ENCODE results near the gene SDC1. TPM values are rescaled to one million over a fixed set of nuclear protein-coding genes. Genes with fewer than 3 reads are reported as not detected.

SDC1 gene
- total RNA-seq, 3 donors from 2014 or later = 0.33 to 0.73 (median 0.66) TPM

DNA sequence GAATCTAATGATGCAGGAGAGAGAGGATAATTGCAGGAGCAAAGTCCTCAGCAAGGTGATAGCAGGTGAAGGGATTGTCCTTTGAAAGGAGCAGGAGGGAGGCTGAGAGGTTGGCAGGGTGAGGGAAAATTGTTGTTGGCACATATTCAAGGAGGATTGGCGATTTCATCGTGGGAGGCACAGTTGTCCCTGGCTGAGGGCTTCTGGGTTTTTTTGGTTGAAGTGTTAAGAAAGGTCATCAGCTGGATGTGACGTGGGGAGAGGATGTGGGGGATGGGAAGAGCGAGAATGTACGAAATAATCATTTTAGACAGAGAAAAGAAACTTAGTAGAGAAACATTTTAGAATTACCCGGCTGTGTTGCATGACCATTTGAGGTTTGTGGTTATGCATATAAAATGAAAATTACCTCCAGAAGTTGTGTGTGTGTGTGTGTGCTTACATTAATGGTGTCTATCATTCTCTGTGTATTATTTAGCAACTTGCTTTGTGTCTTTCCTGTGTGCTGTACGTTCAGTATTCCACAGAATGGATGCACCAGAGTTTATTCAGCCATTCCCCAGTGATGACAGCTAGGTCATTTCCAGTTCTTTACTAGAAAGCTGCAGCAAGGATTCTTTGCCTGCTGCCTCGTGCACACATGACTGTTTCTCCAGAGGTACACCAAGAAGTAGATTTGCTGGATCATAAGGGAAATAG is 67.6 kb downstream of the SDC1 start:
- Mint-ChIP-seq H3K27me3 (ENCODE audit: low read depth) (peaks cover 15% of the 10 kb centered on the region), H3K9me3 (peaks cover 6% of the 10 kb centered on the region), H3K4me3 (no peak overlapping the region), H3K36me3 (ENCODE audit: insufficient read depth) (no peaks in the 10 kb centered on the region), H3K4me1 (ENCODE audit: low read depth) (no peaks in the 10 kb centered on the region)
- ATAC-seq (no peak), DNase-seq (no peak)

DNA sequence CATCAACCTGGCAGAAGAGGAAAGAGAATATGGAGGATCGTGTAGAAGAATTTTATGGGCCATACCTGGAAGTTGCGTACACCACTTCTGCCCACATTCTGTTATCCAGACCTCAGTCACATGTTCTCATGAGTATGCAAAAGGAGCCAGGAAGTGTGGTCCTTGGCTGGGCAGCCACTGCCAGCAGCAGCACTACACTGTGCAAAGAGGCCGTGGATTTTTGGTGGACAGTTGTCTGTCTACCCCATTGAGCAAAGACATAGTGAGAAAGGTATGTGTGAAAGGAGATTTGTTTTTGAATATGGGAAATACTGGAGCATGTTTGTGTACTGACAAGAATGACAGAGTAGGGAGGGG is 68.1 kb downstream of the SDC1 start:
- H3K4me3 Mint-ChIP-seq = no peak overlapping the region

DNA sequence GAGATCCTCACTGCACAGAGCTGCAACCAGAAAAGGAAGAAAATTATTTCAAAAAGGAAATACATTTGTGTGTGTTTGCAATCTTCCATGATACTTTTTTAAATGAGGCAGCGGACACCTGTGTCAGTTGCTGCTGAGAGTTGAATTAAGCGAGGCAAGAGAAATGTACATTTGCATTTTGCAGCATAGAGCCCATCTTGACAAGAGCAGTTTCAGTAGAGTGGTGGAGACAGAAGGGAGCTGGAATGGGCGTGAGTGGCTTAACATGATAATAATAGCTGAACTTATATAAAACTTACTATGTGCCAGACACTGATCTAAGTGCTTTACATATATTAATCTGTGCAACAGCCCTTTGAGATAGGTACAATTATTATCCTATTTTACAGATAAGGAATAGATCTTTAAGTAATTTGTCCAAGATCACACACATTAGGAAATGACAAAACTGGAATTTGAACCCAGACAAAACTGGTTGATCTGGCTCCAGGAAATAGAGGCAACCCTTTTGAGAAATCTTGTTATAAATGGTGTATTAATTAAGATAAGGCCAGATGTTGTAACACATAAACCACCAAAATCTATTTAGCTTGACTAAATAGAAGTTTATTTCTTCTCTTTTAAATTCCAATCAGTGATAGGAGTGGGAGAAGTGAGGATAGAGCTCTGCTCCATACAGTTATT is 68.7 kb downstream of the SDC1 start:
- Mint-ChIP-seq H3K4me3 (no peak overlapping the region), H3K9me3 (peaks cover 6% of the 10 kb centered on the region), H3K36me3 (ENCODE audit: insufficient read depth) (no peaks in the 10 kb centered on the region), H3K4me1 (ENCODE audit: low read depth) (no peaks in the 10 kb centered on the region), H3K27me3 (ENCODE audit: low read depth) (peaks cover 12% of the 10 kb centered on the region)
- DNase-seq (no peak), ATAC-seq (no peak)

More for the DNA sequence above, 68.1 kb downstream of the SDC1 start:
- Mint-ChIP-seq H3K27me3 (ENCODE audit: low read depth) (peaks cover 12% of the 10 kb centered on the region), H3K36me3 (ENCODE audit: insufficient read depth) (no peaks in the 10 kb centered on the region), H3K9me3 (peaks cover 6% of the 10 kb centered on the region), H3K4me1 (ENCODE audit: low read depth) (no peaks in the 10 kb centered on the region)
- DNase-seq (no peak), ATAC-seq (no peak)

DNA sequence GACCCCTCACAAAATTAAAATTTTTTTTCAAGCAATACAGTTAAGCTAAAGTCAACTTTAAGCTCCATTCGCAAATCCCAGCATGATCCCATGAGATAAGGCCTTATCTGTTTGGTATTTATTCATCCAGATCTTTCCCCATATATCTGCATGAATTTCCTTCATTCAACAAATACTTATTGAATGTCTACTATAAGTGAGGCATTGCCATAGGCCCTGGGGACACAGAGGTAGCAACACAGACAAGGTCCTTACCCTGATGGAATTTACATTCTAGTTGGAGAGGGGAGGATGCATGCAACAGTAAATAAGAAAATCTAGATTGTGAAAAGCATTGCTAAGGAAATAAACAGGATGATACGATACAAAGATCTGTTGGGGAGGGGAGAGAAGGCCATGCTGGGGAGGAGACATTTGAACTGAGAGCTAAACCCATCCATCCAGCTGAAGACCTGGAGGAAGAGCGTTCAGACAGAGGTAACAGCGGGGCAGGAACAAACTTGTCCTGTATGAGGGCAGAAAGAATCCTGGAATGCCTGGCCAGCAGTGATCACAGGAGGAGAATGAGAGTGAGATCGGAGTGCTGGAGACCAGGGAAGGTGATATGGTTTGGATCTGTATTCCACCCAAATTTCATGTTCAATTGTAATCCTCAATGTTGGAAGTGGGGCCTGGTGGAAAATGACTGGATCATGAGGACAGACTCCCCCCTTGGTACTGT is 71.6 kb downstream of the SDC1 start:
- no peaks in the 10 kb centered on the region for H3K9me3 Mint-ChIP-seq
- H3K4me1 Mint-ChIP-seq (ENCODE audit: low read depth) = no peaks in the 10 kb centered on the region
- no peak overlapping the region for H3K4me3 Mint-ChIP-seq
- ATAC-seq (no peak), DNase-seq (no peak)
- H3K27me3 Mint-ChIP-seq (ENCODE audit: low read depth) = peaks cover 20% of the 10 kb centered on the region
- no peaks in the 10 kb centered on the region for H3K36me3 Mint-ChIP-seq (ENCODE audit: insufficient read depth)

DNA sequence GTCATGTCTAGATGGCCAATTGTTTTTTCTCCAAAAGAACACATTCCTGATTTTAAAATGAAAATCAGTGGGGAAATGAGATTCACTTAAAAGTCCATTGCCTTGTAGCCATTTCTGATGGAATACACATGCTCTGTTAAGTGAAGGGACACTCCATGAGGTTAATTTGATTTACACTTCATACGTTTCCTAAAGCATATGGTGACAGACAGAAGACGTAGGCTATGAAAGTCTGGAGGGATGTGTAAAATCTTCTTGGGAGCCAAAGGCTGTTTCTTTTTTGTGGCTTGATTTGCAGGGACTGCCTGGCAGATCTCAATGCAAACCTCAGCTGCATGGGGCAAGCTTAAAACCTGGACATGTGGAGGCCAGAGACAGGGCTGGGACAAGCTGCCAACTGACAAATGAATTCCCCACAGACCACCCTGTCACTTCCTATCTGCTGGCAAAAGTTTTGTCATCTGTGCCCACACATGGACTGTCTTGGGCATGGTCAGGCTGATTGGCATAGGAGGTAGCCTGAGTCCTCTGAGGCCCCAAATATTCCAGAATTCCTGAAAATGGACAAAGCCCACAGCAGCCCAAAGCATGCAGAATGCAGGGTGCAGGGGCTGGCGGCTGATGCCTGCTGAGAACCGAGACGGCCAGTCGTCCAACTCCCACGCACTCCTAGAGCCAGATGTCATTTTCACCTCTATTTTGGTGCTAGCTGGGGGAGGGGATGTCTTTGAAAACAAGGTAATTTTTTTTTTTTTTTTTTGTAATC is 73.9 kb downstream of the SDC1 start:
- no peaks in the 10 kb centered on the region for H3K9me3 Mint-ChIP-seq
- no peaks in the 10 kb centered on the region for H3K4me1 Mint-ChIP-seq (ENCODE audit: low read depth)
- H3K36me3 Mint-ChIP-seq (ENCODE audit: insufficient read depth) = no peaks in the 10 kb centered on the region
- DNase-seq = no peak
- no peak overlapping the region for H3K4me3 Mint-ChIP-seq
- no peak for ATAC-seq
- H3K27me3 Mint-ChIP-seq (ENCODE audit: low read depth) = peaks cover 28% of the 10 kb centered on the region

Other genes starting within 250 kb of the SDC1 start
- 10 to 100 TPM in 1 of 3 donors, 1 to 10 TPM in 2; 8.6 to 10.6 (median 9.0) TPM for gene WDR35, start 235.0 kb downstream of the SDC1 start, total RNA-seq
- not detected for gene MATN3, start 212.5 kb downstream of the SDC1 start, total RNA-seq
- gene LAPTM4A, start 173.5 kb downstream of the SDC1 start, total RNA-seq = 10 to 100 TPM; 27.3 to 30.0 (median 29.7) TPM
- gene PUM2, start 125.7 kb upstream of the SDC1 start, total RNA-seq = 10 to 100 TPM; 88.1 to 92.6 (median 91.3) TPM
- gene RHOB, start 221.9 kb upstream of the SDC1 start, total RNA-seq = 10 to 100 TPM; 14.2 to 14.6 (median 14.2) TPM